SU-DHL-6 (cell line): Measurements from ENCODE around the gene TOGARAM2.

Source experiments
- CTCF ChIP-seq: fragments of 200-600 bp; sonication (generic); IDR thresholded peaks from one replicate; pipeline ENCODE4 v1.5.1; 2017; ENCODE audit warnings: antibody characterized with exemption, mild to moderate bottlenecking, low read length, moderate library complexity; ENCODE audit not compliant: insufficient read depth, poor library complexity, severe bottlenecking
- EZH2phosphoT487 ChIP-seq: fragments of 200-600 bp; sonication (generic), shearing (Covaris generic); conservative IDR thresholded peaks from 2 replicates; pipeline ENCODE4 v1.6.1; 2018; ENCODE audit warnings: mild to moderate bottlenecking, antibody characterized with exemption, low read length, moderate library complexity, mixed read lengths

DNA sequence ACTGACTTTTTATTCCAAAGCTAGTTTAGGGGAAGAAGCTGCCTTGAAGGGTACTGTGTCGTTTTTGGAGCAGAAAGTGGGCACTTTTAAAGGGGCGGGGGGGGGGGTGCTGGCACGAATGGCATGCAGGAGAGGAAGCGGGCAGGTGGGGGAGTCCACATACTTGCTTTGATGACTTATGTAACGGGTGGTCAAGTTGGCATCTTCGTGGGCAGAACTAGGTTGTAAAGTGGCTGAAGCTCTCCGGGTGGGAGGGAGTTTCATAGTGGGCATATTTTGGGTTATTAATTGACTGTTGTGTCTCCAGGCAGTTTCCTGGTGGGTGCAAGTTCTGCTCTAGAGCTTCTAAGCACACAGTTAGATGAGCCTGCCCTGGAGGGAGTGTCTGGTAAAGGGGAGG, 73.3 kb downstream of the TOGARAM2 start:
- TF ChIP-seq CTCF: no peak
- no peak for TF ChIP-seq EZH2phosphoT487
